Measurements from ENCODE around the gene TMEM88.

Gene TMEM88

DNA sequence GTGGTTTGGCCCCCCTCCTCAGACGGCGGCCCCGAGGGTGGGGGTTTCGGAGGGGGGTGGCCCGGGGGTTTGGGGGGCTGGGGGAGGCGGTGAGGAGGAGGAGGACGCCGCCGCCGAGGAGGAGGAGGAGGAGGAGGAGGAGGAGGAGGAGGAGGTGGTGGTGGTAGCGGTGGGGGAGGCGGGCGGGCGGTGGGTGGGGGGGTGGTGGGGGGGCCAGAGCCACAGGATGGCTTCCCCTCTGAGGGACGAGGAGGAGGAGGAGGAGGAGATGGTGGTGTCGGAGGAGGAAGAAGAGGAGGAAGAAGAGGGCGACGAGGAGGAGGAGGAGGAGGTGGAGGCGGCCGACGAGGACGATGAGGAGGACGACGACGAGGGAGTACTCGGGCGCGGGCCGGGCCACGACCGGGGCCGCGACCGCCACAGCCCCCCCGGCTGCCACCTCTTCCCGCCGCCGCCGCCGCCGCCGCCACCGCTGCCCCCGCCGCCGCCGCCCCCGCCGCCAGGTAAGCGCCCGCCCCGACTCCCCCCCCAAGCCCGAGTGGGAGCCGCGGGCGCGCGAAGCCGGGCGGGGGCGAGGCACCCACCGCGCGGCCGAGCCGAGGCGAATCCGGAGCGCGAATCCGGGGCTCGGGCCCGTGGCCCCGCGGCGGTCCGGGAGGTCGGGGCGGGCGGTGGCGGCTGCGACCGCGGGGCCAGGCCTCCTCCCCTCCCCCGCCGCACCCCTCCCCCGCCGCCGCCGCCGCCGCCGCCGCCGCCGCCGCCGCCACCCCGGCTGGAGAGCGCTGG is 29.9 kb downstream of the TMEM88 start:
- peak in 1 of 2 donors; percentile 13 for DNase-seq (ENCODE audit: low read depth in 2 of 2)

DNA sequence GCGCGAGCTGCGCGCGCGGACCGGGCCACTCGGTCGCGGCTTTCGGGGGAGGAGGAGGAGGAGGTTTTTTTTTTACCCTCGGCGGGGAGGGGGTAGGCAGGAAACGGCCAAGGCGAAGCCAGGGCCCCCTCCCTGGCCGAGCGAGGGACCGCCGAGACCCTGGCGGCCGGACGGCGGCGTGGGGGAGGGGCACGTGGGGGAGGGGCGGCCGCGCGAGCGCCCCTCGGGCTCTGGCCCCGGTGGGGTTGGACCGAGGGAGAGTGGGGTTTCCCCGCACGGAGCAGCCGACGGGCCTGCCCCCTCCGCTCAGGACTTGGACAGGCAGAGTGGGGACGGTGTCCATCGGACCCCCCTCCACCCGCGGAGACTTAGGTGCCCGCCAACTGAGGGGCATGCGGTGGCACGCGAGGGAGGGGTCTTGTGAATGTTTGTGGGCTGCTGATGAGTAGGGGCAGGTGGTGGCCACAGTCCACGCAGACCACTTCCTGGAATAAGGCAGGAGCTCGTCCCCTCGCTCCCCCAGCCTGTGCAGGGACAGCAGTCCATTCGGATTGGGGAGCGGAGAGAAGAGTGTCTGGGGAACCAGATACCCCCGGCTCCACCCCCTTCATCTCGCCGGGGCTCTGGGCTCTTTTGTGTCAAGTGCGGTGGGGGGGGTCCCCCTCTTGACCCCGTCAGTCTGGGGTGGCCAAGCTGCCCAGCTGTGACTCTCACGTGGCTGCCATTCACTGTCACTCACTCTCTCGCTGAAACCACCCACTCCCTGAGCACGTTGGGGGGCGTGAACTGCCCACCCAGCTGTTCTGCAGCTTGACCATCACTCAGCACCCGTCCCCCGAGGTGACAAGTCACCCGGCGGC is 30.7 kb downstream of the TMEM88 start:
- DNase-seq (ENCODE audit: low read depth in 2 of 2) = peak; percentile 28 to 36

DNA sequence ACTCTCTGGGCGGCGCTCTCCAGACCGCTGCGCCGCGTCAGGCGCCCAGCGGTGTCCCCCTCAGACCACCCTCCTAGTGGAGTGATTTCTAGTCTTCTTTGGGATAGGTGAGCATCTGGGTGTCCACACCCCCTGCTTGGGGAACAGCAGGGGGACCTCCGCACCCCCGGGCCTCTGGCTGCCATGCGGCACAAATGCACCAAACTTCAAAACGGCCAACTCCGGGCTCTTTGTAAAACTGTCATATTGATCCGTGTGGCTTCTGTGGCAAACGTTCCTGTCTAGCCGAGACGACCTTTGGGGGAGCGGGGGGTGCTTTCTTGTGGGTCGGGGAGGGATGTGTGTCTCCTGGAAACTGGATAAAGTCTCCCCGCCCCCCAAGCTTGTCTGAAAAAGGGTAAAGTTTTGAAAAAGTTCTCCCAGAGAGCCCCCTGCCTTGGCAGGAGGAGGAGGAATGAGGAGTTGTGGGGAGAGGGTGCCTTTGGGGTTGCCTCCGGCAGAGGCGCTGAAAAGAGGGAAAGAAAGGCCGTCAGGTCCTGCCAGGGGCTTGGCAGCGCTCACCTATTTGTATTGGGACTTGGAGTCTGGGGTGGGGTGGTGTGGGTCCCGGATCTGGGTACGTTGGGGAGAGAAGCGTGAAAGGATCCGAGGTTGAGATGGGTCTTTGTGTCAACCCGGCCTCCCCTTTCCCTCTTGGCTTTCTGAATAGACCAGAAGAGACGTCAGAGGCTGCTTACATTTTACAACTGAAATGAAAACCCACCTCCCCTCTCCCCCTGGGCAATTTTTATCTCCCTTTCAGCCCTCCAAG is 31.6 kb downstream of the TMEM88 start:
- peak; percentile 38 to 47 for DNase-seq (ENCODE audit: low read depth in 2 of 2)

DNA sequence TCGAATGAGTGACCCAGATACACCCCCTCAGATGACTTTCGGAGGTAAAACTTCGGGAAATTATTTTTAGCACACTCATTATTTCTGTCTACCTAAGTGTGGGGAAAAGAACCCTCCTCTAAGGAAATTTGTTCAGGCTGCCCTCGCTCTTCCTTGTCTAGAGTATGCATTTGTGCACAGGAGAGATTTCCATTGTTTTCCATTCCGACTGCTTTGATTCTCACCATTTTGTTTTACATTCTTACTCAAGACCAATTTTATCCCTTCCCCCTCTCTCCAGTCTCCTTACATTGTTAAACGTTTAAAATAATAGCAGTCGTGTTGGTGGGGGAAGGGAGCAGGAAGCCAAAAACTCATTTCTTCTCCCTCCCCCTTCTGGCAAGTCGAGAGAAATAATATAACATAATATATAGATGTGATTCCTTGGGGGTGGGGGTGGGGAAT is 32.2 kb downstream of the TMEM88 start:
- no peak for DNase-seq (ENCODE audit: low read depth in 2 of 2)

DNA sequence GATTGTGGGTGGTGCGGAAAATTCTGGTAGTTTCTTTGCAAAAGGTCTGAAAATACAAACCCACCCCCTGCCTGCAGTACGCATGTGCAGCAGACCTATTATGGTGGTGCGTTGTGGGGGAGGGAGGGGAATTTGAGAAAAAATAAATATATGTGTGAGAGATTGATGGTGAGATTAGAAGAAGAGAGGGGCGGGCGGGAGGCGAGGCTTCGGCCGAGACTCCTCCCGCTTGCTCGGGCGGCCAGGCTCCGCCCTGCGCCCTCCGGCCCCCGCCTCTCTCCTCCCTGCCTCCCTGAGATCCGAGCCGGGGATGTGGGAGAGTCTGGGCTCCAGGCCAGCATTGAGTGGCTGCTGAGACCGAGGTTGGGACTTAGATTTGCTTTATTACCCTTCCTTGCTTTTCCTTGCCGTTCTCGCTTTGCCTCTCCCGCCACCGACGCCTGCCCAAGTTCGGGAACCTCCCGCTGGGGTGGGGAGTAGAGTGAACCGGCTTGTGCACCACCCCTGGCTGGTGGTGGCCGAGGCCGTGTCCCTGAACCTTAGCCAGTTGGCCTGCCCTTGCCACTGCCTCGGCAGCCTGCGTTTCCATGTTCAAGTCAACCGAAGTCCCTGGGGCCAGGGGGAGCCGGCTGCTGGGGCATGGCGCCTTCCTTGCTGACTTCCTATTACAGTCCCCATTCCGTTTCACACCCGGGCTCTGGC is 32.8 kb downstream of the TMEM88 start:
- DNase-seq (ENCODE audit: low read depth in 2 of 2) = peak; percentile 73 to 79

DNA sequence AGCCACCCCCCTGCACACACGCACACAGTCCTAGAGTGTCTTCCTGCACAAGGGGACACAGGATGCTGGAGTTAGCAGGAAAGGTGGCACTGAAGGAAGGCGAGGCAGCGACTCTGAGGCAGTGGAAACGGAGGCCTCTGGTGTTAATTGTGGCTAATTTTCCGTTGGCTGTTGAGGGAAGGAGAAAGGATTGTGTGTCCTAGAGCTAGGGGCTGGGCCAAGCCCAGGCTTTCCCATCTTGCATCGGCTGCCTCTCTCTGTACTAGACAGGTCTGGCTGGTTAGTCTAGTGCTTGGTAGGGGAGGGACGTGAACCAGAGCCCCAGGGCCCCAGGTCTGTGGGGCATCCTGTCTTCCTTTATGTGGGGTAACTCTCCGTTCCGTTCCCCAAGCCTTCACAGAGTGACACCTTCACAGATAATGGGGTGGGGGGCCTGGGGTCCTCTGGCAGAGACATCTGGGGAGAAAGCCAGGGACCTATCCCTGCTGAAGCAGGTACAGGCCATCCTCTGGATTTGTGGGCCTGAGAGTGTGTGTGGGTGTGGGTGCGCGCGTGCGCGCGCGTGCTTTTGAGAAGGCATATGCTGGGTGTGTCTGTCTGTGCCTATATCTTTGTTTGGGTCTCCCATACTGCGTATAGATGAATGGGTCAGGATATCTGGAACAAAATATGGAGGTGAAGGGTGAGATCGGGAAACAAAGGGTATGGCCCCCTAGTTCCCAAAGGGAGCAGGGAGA is 33.5 kb downstream of the TMEM88 start, which contains the start of gene CHD3:
CHD3 (plus strand) TSS at position 606 of the 737 bp plus-strand sequence. CDS start 212 bp downstream, outside the sequence.
- peak in 1 of 2 donors; percentile 48 for DNase-seq (ENCODE audit: low read depth in 2 of 2)

DNA sequence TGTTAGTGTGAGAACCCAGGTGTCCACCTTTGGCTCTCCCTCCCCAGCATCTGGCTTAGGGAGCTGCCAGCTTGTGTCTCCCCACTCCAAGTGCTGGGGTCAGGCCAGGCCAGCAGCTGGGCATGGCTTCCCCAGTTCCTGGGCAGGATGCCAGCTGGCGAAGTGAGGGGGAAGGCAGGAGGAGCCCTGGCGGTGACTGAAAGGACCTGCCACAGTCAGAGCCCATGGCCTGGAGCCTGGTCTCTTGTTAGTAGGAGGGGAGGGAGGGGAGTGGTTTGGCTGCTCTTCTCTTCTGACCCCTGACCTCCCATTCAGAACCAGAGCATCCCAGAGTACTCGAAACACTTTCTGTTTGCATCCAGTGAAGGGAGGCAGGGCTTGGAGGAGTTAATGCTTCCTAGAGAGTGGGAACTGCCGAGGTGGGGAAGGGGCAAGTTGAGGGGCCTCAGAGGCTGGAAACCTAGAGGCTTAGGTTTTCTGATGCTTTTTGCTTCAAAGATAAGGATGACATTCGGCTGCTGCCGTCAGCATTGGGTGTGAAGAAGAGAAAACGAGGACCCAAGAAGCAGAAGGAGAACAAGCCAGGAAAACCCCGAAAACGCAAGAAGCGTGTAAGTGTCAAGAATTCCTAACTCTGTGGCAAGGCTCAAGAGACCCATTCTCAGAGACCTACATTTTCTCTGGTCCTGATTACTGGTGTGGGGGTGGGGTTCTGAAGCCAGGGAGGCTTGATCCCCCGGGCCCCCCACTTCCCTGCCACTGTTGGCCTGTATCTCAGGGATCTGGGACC is 34.5 kb downstream of the TMEM88 start:
- DNase-seq (ENCODE audit: low read depth in 2 of 2) = peak in 1 of 2 donors; percentile 16

DNA sequence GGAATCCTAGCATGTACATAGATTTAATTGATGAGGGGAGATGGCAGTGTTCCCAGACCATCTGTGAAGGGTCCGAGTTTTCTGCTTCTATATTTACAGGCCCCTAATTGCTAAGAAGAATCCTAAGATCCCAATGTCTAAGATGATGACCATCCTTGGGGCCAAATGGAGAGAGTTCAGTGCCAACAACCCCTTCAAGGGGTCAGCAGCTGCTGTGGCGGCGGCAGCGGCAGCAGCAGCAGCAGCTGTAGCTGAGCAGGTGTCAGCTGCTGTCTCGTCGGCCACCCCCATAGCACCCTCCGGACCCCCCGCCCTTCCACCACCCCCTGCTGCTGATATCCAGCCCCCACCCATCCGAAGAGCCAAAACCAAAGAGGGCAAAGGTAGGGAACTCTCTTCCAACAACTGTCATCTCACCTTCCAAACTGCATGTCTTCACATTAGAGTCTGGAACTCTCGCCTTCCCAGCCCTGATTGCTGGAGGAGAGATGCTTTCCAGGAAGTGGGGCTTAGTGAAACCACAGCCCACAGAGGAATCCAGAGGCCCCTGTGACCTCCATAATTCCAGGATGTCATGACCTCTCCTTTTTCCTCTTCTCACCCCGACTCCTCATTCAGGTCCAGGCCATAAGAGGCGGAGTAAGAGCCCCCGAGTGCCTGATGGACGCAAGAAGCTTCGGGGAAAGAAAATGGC is 38.5 kb downstream of the TMEM88 start:
- no peak for DNase-seq (ENCODE audit: low read depth in 2 of 2)

DNA sequence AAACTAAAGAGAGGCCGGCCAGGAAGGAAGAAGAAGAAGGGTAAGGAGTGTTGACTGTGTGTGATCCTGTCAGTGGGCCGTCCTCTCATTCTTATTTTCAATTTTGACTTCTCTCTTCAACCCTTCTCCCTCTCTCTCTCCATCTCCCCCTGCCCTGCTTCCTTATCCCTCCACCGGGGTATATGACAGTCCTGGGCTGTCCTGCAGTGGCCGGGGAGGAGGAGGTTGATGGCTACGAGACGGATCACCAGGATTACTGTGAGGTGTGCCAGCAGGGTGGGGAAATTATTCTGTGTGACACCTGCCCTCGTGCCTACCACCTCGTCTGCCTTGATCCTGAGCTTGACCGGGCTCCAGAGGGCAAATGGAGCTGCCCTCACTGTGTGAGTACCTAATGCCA is 39.4 kb downstream of the TMEM88 start:
- no peak for DNase-seq (ENCODE audit: low read depth in 2 of 2)

DNA sequence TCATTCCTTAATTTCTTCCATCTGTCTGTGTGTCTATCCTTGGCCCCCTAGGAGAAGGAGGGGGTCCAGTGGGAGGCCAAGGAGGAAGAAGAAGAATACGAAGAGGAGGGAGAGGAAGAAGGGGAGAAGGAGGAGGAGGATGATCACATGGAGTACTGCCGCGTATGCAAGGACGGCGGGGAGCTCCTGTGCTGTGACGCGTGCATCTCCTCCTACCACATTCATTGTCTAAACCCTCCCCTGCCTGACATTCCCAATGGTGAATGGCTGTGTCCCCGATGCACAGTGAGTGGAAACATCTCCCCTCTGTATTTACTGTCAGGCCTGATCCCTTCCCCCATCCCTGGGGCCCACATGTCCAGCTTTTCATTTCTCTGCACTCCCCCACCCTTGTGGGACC is 40.0 kb downstream of the TMEM88 start:
- no peak for DNase-seq (ENCODE audit: low read depth in 2 of 2)

DNA sequence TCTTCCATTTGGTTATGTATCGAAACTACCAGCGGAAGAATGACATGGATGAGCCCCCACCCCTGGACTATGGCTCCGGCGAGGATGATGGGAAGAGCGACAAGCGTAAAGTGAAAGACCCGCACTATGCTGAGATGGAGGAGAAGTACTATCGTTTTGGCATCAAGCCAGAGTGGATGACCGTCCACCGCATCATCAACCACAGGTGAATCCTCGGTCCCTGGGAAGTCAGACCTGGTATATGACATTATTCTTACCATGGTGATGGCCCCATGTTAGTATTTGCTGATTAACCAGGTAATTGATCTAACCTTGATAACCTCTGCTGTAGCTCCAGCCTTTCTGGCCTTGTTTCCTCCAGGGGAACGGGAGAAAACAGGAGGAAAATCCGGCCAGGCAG is 42.2 kb downstream of the TMEM88 start:
- DNase-seq (ENCODE audit: low read depth in 2 of 2) = no peak

DNA sequence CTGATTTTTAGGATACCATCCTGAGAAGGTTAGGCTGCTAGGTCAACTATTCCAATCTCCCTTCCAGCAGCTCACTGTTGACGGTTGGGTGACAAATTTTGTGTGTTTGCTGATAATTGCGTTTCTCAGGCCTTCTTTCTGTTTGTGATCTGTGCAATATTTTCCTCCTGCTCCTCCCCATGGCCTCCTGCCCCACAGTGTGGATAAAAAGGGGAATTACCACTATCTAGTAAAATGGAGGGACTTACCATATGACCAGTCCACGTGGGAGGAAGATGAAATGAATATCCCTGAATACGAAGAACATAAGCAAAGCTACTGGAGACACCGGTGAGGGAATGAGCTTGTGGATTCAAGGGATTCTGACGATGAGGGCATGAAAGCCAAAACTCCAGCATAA is 42.9 kb downstream of the TMEM88 start:
- DNase-seq (ENCODE audit: low read depth in 2 of 2) = no peak

DNA sequence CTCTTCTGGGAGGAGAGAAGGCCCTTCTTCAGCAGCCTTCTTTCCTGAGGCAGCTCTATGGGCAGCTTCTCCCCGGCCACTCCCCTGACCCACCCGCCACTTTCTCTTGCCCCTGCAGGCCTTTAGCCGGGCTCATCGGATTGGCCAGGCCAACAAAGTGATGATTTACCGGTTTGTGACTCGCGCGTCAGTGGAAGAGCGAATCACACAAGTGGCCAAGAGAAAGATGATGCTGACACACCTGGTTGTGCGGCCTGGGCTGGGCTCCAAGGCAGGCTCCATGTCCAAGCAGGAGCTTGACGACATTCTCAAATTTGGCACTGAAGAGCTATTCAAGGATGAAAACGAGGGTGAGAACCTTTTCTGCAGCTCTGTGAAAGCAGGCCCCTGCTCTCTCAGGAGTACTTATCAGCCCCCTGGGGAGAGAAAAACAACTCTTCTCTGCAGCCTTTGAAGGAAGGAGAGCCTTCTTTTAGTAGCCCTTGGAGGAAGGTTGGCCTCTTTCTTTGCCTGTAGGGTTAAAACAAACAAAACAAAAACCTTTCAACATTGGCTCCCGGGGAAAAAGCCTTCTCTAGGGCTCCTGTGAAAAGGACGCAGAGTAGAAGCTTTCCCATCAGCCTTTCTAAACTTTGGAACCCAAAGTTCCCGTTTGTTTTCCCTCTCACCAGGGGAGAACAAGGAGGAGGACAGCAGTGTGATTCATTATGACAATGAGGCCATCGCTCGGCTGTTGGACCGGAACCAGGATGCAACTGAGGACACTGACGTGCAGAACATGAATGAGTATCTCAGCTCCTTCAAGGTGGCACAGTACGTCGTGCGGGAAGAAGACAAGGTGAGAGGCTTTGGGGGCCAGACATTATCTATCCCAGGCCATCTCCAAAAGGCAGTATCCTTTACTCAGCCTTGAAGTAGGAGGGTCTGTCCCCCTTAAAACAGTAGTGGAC is 48.6 kb downstream of the TMEM88 start:
- DNase-seq (ENCODE audit: low read depth in 2 of 2) = no peak
